SKM-1 treated with dmso at 0.1 percent for 144 hours (cell line): Measurements from ENCODE around the gene DOK5.

ENCODE experiments used
- DNase-seq: peaks from one replicate; lab custom pipeline; 2025; ENCODE audit not compliant: unreplicated experiment; lab: John Stamatoyannopoulos, UW

Gene DOK5

GRCh38 chr20:54510541-54511129 is 35.2 kb downstream of the DOK5 start:
- no peak for DNase-seq

GRCh38 chr20:54512694-54513093 is 37.3 kb downstream of the DOK5 start:
- no peak for DNase-seq

DNA sequence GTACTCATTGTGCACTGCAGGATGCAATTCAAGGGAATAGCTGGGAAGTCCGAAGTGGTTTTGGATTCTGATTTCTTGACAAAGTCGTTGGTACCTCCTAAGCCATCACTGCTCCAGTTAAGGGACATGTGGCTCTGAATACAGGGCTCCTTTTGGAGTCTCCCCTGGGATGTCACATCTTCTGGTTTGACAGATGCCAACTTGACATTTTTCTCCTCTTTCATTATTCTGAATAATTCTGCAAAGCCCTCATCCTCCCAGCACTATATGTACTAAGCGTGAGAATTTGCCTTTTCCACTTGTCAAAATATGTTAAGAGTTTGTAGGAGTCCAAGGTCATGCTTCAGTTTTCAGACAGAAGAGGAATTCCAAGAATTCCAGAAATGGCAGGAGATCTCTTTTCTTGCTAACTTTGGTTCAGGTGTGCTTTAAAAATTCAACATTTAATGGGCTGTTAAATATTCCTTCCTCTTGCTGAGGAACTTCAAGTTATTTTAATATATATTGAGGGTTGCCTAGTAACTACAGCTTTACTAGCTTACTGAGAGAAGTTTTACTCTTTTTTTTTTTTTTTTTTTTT is 38.7 kb downstream of the DOK5 start:
- no peak for DNase-seq

DNA sequence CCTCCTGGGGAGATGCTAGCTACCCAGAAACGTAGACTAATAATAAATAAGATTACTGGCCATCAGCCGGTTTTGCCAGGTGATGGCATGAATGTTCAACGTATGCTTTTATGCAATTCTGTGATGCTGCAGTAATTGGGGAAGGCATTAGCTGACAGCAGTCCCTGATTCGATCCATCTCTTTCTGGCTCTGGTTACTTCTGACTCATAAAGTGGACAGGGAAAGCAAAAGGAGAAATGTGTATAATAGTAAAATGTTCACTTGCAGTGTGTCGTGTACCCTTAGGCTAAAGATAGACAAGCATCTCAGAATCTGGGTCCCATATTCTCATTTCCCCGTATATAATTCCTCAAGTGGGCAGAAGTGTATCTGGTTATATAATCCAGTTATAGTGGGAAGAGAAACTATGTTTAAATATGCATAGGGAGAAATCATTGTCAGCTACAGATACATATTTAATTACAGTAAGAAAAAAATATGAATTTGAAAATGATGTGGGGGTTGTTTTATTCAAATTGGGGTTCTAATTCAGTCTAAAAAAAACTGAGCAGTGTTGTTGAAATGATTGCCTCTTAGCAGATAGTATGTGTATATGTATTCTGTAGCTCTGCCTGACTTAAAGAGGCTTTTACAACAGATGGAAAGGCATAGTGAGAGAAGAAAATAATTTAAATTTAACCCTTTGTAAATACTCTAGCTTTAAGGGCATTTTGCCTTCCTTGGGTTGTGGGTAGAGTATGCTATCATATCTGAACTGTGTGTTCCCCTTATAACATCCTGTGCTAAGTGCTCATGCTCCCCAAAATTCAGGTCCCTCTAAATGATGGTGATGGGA is 40.6 kb downstream of the DOK5 start:
- DNase-seq, result no peak

DNA sequence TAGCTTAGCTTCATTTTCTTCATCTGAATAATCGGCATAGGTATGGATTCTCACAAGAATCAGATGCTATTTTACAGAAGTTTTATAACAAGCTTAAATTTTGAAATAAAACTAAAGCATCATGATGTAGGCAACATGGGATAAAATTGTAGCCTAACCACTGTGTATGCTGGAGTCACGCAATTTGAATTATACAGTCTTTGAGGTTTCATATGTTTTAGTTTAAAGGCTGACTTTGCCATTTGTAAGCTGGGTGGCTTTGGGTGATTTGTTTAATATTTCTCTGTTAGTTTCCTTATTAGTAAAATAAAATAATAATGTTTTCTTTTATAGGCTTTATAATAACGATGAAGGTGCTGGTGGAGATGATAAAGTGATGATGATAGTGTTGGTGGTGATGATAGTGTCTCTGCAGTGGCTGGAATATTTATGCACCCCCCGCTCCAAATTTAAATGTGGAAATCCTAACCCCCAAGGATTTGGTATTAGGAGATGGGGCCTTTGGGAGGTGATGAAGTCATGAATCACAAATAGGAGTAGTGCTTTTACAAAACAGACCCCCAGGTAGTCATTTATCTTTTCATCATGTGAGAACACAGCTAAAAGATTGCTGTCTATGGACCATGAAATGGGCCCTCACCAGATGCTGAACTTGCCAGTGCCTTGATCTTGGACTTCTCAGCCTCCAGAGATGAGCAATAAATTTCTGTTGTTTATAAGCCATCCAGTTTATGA is 42.0 kb downstream of the DOK5 start:
- no peak for DNase-seq

DNA sequence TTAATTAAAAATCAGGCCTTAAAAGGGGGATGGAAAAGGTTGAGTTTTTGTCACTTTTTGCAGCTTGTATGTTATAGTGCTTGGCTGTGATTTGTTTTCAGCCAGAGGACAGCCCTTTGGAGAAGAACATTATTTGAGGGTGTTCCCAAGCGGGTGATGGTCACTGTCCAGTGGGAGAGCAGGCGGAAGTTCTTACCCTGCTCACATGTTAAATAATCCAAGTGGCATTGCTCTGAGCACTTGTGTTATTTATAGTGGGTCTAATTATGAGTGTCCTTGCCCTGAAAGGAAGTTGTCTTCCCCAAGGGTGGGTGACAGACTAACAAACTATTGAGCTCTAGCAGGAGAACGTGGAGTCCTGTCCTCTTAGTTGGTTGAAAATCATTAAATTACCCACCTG is 49.5 kb downstream of the DOK5 start:
- DNase-seq, result no peak

DNA sequence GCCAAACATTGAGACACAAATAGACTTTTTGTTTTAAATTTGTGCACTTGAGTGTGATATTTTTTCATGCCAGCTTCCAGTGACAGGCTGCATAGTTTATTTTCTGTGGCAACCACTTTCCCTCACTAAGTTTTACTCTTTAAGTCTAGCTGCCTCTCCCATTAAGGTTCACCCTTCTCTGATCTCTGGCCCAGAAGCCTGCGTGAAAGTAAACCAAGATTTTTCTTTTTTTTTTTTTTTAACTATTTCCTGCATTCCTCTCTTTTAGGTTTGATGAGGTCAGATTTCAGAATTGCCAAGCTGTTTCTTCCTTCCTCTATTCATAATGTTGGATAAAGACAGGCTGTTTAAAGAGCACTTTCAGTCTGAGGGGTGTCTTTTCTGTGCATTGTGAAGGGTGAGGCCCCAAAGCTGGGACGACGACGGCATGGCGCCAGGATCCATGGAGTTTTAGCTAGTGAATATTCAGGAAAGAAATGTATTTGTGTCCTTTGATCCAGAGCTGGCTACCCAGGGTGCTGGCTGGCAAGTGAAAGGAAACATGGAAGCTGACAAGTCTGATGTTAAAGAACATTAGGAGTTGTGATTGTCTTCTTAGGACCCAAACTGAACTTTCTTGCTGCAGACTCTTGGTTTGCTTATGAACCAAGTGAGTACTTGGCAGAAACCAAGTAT is 50.7 kb downstream of the DOK5 start:
- no peak for DNase-seq

DNA sequence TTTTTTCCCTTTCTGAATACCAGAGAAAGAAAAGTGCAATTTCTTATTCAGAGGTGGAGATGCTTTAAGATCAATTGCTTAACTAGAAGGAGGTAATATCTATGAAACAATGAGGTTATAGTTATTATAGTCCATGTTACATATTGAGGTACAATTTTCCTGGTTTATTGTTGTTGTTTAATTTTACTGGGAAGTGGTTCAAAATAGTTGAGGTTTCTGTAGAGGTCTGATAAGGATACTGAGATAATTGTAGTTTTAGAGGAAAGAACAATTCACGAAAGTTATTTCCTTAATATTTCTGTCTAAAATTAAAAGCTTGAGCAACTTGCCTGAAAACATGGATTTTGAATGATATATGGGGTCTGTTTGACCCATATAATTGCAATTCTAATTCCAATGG is 51.4 kb downstream of the DOK5 start:
- DNase-seq, result no peak

GRCh38 chr20:54532573-54532972 is 57.2 kb downstream of the DOK5 start:
- DNase-seq, result no peak

- DNase-seq, result no peak
Observed at GRCh38 chr20:54534101-54534500, 58.7 kb downstream of the DOK5 start.

DNA sequence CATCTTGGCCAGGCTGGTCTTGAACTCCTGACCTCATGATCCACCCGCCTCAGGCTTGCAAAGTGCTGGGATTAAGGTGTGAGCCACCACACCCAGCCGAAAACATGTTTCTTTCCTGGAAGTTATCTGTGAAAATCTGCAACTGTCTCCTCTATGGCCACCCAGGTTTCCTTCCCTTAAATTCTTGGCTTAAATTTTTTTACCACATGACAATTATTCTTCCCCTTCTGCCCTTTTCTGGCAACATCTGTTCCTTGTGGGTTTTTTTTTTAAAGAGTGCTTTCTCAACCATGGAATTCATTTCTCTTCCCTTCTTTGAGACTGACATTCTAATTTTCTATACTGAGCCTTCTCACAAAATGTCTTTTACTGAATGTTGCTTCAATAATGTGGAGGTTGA is 59.6 kb downstream of the DOK5 start:
- DNase-seq, result peak; percentile 74

GRCh38 chr20:54535746-54536145 is 60.4 kb downstream of the DOK5 start:
- DNase-seq, result no peak

- no peak for DNase-seq
Observed at GRCh38 chr20:54539521-54540046, 64.2 kb downstream of the DOK5 start.

- no peak for DNase-seq
Observed at GRCh38 chr20:54543369-54543768, 68.0 kb downstream of the DOK5 start.

DNA sequence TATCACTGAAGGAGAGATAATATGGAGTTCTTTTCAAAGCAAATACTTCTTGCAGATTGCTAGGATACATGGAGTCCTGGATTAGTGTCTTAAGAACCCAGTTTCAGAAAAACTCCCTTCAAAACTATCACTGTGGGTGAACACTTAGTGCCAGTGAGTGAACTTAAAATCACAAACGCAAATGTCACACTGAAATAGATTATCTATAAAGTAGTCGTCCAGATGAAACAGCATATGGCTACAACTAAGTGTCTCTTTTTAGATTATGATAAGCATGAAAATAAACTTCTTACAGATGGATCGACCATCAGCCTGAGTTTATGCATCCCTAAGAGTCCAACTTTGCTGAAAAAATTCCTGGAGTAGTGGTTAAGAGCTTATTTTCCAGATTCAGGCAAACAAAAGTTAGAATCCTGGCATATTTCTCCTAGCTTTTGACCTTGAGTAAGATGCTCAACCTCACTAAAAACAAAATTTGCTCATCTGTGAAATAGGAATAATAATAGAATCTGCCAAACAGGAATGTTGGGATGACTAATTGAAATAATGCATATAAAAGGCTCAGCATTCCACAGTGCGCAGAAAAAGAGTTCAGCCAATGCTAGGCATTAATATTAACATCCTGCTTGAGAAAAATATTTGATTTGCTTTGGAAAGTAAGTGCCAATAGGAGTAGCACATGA is 70.4 kb downstream of the DOK5 start:
- DNase-seq, result no peak

DNA sequence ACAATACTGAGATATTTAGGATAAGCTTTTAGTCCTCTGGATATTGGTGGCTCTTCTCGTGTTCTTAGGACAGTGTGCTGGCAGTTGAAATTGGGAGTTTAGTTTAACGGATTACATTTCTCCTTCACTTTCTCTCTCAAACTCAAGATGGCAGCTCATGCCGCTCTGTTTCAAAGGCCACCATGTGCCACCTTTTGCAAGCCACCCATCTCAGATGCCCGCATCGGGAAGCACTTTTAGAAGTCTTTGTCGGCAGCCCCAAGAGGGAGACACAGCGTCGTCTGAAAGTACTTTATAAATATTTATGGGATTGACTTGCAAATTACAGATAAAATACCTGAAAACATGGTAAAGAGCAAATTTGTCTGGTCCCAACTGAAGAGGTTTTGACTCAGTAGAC is 73.5 kb downstream of the DOK5 start:
- no peak for DNase-seq

DNA sequence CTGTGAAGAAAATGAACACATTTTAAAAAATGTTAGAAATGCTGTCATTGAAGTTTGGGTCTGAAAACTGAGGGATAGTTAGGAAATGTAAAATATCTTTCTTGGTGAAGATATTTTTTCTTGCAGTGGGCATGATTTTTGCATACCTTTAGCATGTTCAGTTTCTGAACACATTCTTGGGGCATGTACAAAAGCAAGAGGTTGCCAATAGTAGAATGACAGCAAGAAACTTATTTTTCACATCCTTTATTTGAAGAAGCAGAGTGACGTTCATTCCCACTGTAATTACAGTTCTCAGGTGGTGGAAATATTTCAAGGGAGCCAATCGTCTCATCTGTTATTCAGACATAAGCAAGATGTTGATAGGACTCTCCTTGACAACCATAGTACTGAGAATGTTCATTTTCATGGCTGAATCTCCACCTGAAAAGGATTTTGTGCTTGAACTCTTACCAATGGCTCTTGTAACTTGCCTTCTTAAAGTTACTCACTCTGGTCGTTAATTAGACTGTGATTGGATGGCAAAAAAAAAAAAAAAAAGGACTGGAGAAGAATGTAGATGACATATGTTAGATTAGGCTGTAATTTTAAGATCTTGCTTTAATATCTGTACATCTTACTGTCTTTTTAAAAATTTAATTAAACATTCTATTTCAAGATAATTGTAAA is 74.4 kb downstream of the DOK5 start:
- no peak for DNase-seq

DNA sequence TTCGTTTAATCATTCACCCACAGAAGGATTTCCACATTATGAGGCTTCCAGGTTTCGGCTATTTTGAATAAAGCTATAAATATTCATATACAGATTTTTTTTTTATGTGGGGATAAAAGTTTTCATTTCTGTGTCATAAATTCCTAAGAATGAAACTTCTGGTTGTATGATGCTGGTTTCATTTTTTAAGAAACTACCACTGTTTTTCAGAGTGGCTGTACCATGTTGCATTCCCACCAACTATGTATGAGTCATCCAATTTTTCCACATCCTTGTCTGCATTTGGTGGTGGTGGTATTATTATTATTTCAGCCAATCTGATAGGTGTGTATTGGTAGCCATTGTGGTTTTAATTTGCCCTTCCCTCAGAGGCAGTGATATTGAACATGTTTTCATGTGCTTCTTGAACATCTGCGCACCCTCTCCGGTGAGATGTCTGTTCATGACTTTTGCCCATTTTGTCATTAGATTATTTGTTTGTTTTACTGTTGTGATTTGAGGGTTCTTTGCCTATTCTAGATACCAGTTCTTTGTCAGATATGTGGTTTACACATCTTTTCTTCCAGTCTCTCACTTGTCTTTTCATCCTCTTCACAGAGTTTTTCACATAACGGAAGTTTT is 75.5 kb downstream of the DOK5 start:
- DNase-seq, result no peak

- no peak for DNase-seq
Observed at GRCh38 chr20:54554006-54554405, 78.6 kb downstream of the DOK5 start.
